ENCODE results near the gene LMOD2.

Gene LMOD2

GRCh38 chr7:123641901-123642300, 13.8 kb upstream of the LMOD2 start:
- FAIRE-seq = no peak

GRCh38 chr7:123643495-123644441, 11.9 kb upstream of the LMOD2 start:
- FAIRE-seq = no peak

GRCh38 chr7:123645516-123645915, 10.2 kb upstream of the LMOD2 start:
- FAIRE-seq = no peak

GRCh38 chr7:123647106-123647730, 8.4 kb upstream of the LMOD2 start:
- FAIRE-seq = no peak

- no peak for FAIRE-seq
Observed at GRCh38 chr7:123649964-123650363, 5.7 kb upstream of the LMOD2 start.

- FAIRE-seq = no peak
Observed at GRCh38 chr7:123650595-123650994, 5.1 kb upstream of the LMOD2 start.

GRCh38 chr7:123652406-123652805, 3.3 kb upstream of the LMOD2 start:
- no peak for FAIRE-seq

GRCh38 chr7:123653162-123653561, 2.5 kb upstream of the LMOD2 start:
- FAIRE-seq = no peak

- no peak for FAIRE-seq
Observed at GRCh38 chr7:123656544-123657303, 1.1 kb downstream of the LMOD2 start.

- FAIRE-seq = no peak
Observed at GRCh38 chr7:123657304-123657685, 1.6 kb downstream of the LMOD2 start.

GRCh38 chr7:123658023-123658422, 2.4 kb downstream of the LMOD2 start:
- FAIRE-seq = no peak

- no peak for FAIRE-seq
Observed at GRCh38 chr7:123660514-123661354, 5.1 kb downstream of the LMOD2 start.

- FAIRE-seq = no peak
Observed at GRCh38 chr7:123661765-123662164, 6.1 kb downstream of the LMOD2 start.

- no peak for FAIRE-seq
Observed at GRCh38 chr7:123662293-123662692, 6.6 kb downstream of the LMOD2 start.

- FAIRE-seq = no peak
Observed at GRCh38 chr7:123662755-123663154, 7.1 kb downstream of the LMOD2 start.

- FAIRE-seq = no peak
Observed at GRCh38 chr7:123663200-123663599, 7.5 kb downstream of the LMOD2 start.

- no peak for FAIRE-seq
Observed at GRCh38 chr7:123665157-123665556, 9.5 kb downstream of the LMOD2 start.

GRCh38 chr7:123665896-123666295, 10.2 kb downstream of the LMOD2 start:
- no peak for FAIRE-seq

GRCh38 chr7:123666492-123666891, 10.8 kb downstream of the LMOD2 start:
- no peak for FAIRE-seq

- no peak for FAIRE-seq
Observed at GRCh38 chr7:123669485-123669884, 13.8 kb downstream of the LMOD2 start.

GRCh38 chr7:123673137-123673732, 17.6 kb downstream of the LMOD2 start:
- no peak for FAIRE-seq

- FAIRE-seq = no peak
Observed at GRCh38 chr7:123673752-123674398, 18.2 kb downstream of the LMOD2 start.

All from A204.1 (cell line).